H1 (cell line): ENCODE measurements around the gene NR5A2.

Experiments
- ATF3 ChIP-seq: IDR thresholded peaks from 2 replicates; pipeline ENCODE4 v1.6.1; 2011; ENCODE audit warnings: low read depth, mild to moderate bottlenecking, low read length; ENCODE audit not compliant: insufficient read depth
- BCL11A ChIP-seq, 2 experiments: IDR thresholded peaks; one replicate each; pipeline ENCODE4 v1.6.1; 2011; ENCODE audit warnings: low read depth in 2 of 2, low read length in 2 of 2, mild to moderate bottlenecking in 2 of 2
- BRCA1 ChIP-seq: IDR thresholded peaks from 2 replicates; pipeline ENCODE4 v1.6.1; 2012; ENCODE audit warnings: low read depth, low read length, improper control_type of control experiment
- EGR1 ChIP-seq: IDR thresholded peaks from 2 replicates; pipeline ENCODE4 v1.6.1; 2011; ENCODE audit warnings: low read depth, low read length, borderline replicate concordance
- EZH2 ChIP-seq: fragments of 200-600 bp; sonication (generic); IDR thresholded peaks from 2 replicates; pipeline ENCODE4 v1.7.1; 2012; ENCODE audit warnings: low read depth, mild to moderate bottlenecking, moderate library complexity, low read length, inconsistent platforms; ENCODE audit not compliant: severe bottlenecking
- FOSL1 ChIP-seq: IDR thresholded peaks from 2 replicates; pipeline ENCODE4 v1.6.1; 2011; ENCODE audit warnings: mild to moderate bottlenecking, low read depth, low read length, moderate library complexity; ENCODE audit not compliant: insufficient read depth
- RAD21 ChIP-seq, 2 experiments: IDR thresholded peaks in 1 of 2; conservative IDR thresholded peaks in 1 of 2; 2 replicates each; pipeline ENCODE4 v1.6.1; 2011; ENCODE audit warnings: low read depth in 2 of 2, low read length in 2 of 2, improper control_type of control experiment in 1 of 2, inconsistent platforms in 1 of 2, mild to moderate bottlenecking in 1 of 2, moderate library complexity in 1 of 2
- SUZ12 ChIP-seq: fragments of 200-600 bp; sonication (generic); IDR thresholded peaks from 2 replicates; pipeline ENCODE4 v1.6.1; 2012; ENCODE audit warnings: mild to moderate bottlenecking, inconsistent platforms, low read length, moderate library complexity, mixed read lengths
- TCF12 ChIP-seq: IDR thresholded peaks from 2 replicates; pipeline ENCODE4 v1.6.1; 2011; ENCODE audit warnings: low read depth, mild to moderate bottlenecking, low read length
- TEAD4 ChIP-seq: IDR thresholded peaks from 2 replicates; pipeline ENCODE4 v1.6.1; 2012; ENCODE audit warnings: low read depth, low read length, inconsistent platforms, mixed read lengths
- YY1 ChIP-seq: IDR thresholded peaks from 2 replicates; pipeline ENCODE4 v1.6.1; 2011; ENCODE audit warnings: low read depth, mild to moderate bottlenecking, low read length
- TF ChIP-seq, protein P1 (sequence below), 3 experiments: IDR thresholded peaks; 1 replicate in 2 of 3; 2 replicates in 1 of 3; pipeline versions ENCODE4 v1.5.1 to v1.6.1; 2011; ENCODE audit warnings: low read length in 3 of 3, mild to moderate bottlenecking in 3 of 3, inconsistent platforms in 2 of 3, low read depth in 1 of 3, moderate library complexity in 1 of 3; ENCODE audit not compliant: insufficient read depth in 1 of 3; ENCODE audit errors: control extremely low read depth in 1 of 3

DNA sequence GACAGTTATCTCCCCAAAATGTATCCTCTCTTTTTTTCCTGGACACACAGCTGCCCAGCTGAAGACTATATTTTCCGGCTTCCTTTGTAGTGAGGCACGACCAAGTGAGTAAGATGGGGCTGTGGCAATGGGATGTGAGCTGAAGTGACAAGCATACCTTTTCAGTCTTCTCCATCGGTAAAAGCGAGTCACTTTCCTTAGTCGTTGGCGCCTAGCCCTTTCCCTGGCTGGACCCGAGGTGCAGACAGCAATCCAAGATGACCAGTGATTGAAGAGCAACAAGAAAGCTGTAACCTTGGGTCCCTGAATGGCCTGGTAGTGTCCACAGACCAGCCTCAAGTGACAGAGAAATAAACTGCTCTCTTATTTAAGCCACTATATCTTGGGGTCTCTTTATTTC lies 155.2 kb downstream of the NR5A2 start:
- TF ChIP-seq YY1, result no peak
- TF ChIP-seq, protein P1, sequence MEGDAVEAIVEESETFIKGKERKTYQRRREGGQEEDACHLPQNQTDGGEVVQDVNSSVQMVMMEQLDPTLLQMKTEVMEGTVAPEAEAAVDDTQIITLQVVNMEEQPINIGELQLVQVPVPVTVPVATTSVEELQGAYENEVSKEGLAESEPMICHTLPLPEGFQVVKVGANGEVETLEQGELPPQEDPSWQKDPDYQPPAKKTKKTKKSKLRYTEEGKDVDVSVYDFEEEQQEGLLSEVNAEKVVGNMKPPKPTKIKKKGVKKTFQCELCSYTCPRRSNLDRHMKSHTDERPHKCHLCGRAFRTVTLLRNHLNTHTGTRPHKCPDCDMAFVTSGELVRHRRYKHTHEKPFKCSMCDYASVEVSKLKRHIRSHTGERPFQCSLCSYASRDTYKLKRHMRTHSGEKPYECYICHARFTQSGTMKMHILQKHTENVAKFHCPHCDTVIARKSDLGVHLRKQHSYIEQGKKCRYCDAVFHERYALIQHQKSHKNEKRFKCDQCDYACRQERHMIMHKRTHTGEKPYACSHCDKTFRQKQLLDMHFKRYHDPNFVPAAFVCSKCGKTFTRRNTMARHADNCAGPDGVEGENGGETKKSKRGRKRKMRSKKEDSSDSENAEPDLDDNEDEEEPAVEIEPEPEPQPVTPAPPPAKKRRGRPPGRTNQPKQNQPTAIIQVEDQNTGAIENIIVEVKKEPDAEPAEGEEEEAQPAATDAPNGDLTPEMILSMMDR (IDR thresholded peaks at IDR 0.05; ENCODE audit: control extremely low read depth in 1 of 3, insufficient read depth in 1 of 3, low read depth in 1 of 3, low read length in 3 of 3), result no peak
- no peak for TF ChIP-seq ATF3
- no peak for TF ChIP-seq EGR1
- TF ChIP-seq EZH2, result no peak
- TF ChIP-seq BCL11A (IDR thresholded peaks at IDR 0.05; ENCODE audit: low read depth in 2 of 2, low read length in 2 of 2), result no peak
- no peak for TF ChIP-seq TCF12
- TF ChIP-seq TEAD4, result no peak
- TF ChIP-seq BRCA1, result no peak
- no peak for TF ChIP-seq SUZ12
- TF ChIP-seq FOSL1, result no peak
- TF ChIP-seq RAD21 (IDR thresholded peaks at IDR 0.05 in 1 of 2, conservative IDR thresholded peaks at IDR 0.05 in 1 of 2; ENCODE audit: low read depth in 2 of 2, low read length in 2 of 2), result no peak
